Stimulated activated CD8-positive, alpha-beta memory T cell treated with anti-CD3 and anti-CD28 coated beads, Interleukin-4, amount 100 ng/mL, for 4 hours (primary cell): Measurements from ENCODE around the gene MATN3.
A peak's percentile ranks its signal among the peaks of the same experiment; 100 is the strongest.
"Not testable (repeated sequence)": the region's sequence is repeated elsewhere in the genome, so short reads cannot be mapped to it uniquely, and the experiment has no call there.

Experiments used
- DNase-seq, 2 donors: peaks; one replicate each; pipeline ENCODE4 v3.0.0-alpha.2; 2020; ENCODE audit warnings: low read depth in 2 of 2, low spot score in 1 of 2

The MATN3 gene

GRCh38 chr2:20012282-20013125 is at the start of gene MATN3:
TSS of gene MATN3 (minus strand) at chr2:20012668. CDS start at chr2:20012631, 37 bp downstream.
- no peak for DNase-seq

GRCh38 chr2:20061940-20062339 is 49.5 kb upstream of the MATN3 start:
- no peak for DNase-seq

- DNase-seq = no peak
These were observed 49.0 kb upstream of the MATN3 start for GRCh38 chr2:20061476-20061875.

- no peak for DNase-seq
These were observed 47.6 kb upstream of the MATN3 start for GRCh38 chr2:20060106-20060505.

GRCh38 chr2:20057268-20057667 is 44.8 kb upstream of the MATN3 start:
- DNase-seq = no peak

GRCh38 chr2:20054931-20055330 is 42.5 kb upstream of the MATN3 start:
- DNase-seq = no peak

- DNase-seq = no peak
These were observed 41.7 kb upstream of the MATN3 start for GRCh38 chr2:20054119-20054518.

- DNase-seq = no peak
These were observed 40.4 kb upstream of the MATN3 start for GRCh38 chr2:20052861-20053281.

- DNase-seq = no peak
These were observed 39.9 kb upstream of the MATN3 start for GRCh38 chr2:20052229-20052851.

GRCh38 chr2:20051532-20052228 is 39.2 kb upstream of the MATN3 start, which contains the start of gene LAPTM4A:
TSS of gene LAPTM4A (minus strand) at chr2:20051628. CDS start at chr2:20051520, 108 bp downstream.
- peak; percentile 91 to 97 for DNase-seq

- DNase-seq = no peak
These were observed 38.4 kb upstream of the MATN3 start for GRCh38 chr2:20050646-20051531.

- no peak for DNase-seq
These were observed 37.7 kb upstream of the MATN3 start for GRCh38 chr2:20050104-20050645.

GRCh38 chr2:20049637-20050036 is 37.2 kb upstream of the MATN3 start:
- DNase-seq = no peak

GRCh38 chr2:20048488-20049448 is 36.3 kb upstream of the MATN3 start:
- DNase-seq = no peak

- DNase-seq = not testable (repeated sequence)
These were observed 33.3 kb upstream of the MATN3 start for GRCh38 chr2:20045712-20046292.

- DNase-seq = no peak
These were observed 32.3 kb upstream of the MATN3 start for GRCh38 chr2:20044778-20045177.

GRCh38 chr2:20042531-20042930 is 30.1 kb upstream of the MATN3 start:
- no peak for DNase-seq

- DNase-seq = no peak
These were observed 28.2 kb upstream of the MATN3 start for GRCh38 chr2:20040489-20041172.
